Esophagus squamous epithelium (tissue), 5 donors: ENCODE measurements around the gene DCUN1D2. TPM values are rescaled to one million over a fixed set of nuclear protein-coding genes. Genes with fewer than 3 reads are reported as not detected.
A peak's percentile ranks its signal among the peaks of the same experiment; 100 is the strongest.

ENCODE experiments used
- DNase-seq: peaks from one replicate; lab custom pipeline; 2025; lab: John Stamatoyannopoulos, UW
- H3K27ac ChIP-seq, 4 donors: fragments of 200-600 bp; sonication (generic); one replicate each; pipeline ENCODE4 v1.5.1; 2016 to 2019; ENCODE audit warnings: mild to moderate bottlenecking in 1 of 4
- H3K27me3 ChIP-seq, 4 donors: fragments of 200-600 bp; sonication (generic); 1 replicate in 3 of 4; 2 replicates in 1 of 4; pipeline versions ENCODE4 v1.5.1 to v1.6.0; 2017 to 2021; ENCODE audit warnings: antibody characterized with exemption in 1 of 4
- H3K36me3 ChIP-seq, 3 donors: fragments of 200-600 bp; sonication (generic); one replicate each; pipeline ENCODE4 v1.5.1; 2016 to 2019
- H3K4me1 ChIP-seq, 3 donors: fragments of 200-600 bp; sonication (generic); one replicate each; pipeline ENCODE4 v1.5.1; 2017 to 2019
- H3K4me3 ChIP-seq, 4 donors: fragments of 200-600 bp; sonication (generic); 1 replicate in 3 of 4; 2 replicates in 1 of 4; pipeline ENCODE4 v1.5.1; 2016 to 2019; ENCODE audit warnings: mild to moderate bottlenecking in 2 of 4, moderate library complexity in 1 of 4
- H3K9me3 ChIP-seq, 3 donors: fragments of 200-600 bp; sonication (generic); one replicate each; pipeline ENCODE4 v1.5.1; 2016 to 2019
- CTCF ChIP-seq, 6 experiments: fragments of 450-650 bp in 4 of 6; fragments of 200-600 bp in 2 of 6; sonication (generic) in 2 of 6; IDR thresholded peaks; one replicate each; pipeline ENCODE4 v1.5.1; 2016 to 2019; ENCODE audit warnings: antibody characterized with exemption in 6 of 6, mild to moderate bottlenecking in 4 of 6, moderate library complexity in 4 of 6
- POLR2A ChIP-seq, 4 donors: fragments of 450-650 bp; IDR thresholded peaks; one replicate each; pipeline ENCODE4 v1.6.1; 2017; ENCODE audit warnings: antibody characterized with exemption in 4 of 4, mild to moderate bottlenecking in 4 of 4, moderate library complexity in 3 of 4
- WGBS, 2 donors: methylation state at CpG; one replicate each; pipeline ENCODE4 v1.1.5; 2018; 5-methylcytosine and 5-hydroxymethylcytosine counted together
- intact Hi-C: fragments of 100-400 bp; cut with DNase I; formaldehyde crosslinking; loops from one replicate; pipeline ENCODE4 v1.15.0; 2022
- total RNA-seq, 4 donors: library from RNA; depleted of rRNA; stranded (reverse); fragments of >200 nt; gene quantifications; one replicate each; pipeline ENCODE4 v1.1.0, GENCODE V29; 2016
- donor health status: DM: yes; HTN: yes; CAD: no.

The DCUN1D2 gene
- total RNA-seq, 4 donors from 2014 or later, result 4.7 to 14.1 (median 7.7) TPM

- 100% methylated on average over 1 to 7 of the region's 27 CpGs for WGBS, 2 donors
- no peak overlapping the region for H3K4me3 ChIP-seq
- H3K9me3 ChIP-seq, result no peaks in the 10 kb centered on the region
- peaks cover 4 to 29% (median 6%) of the 10 kb centered on the region in 3 donors for H3K4me1 ChIP-seq
- intact Hi-C loops, result no loop called here
- H3K27me3 ChIP-seq, result peaks cover 0 to 32% (median 0%) of the 10 kb centered on the region in 4 donors
- no peak for DNase-seq
- TF ChIP-seq POLR2A (IDR thresholded peaks at IDR 0.05) (no peak), CTCF (IDR thresholded peaks at IDR 0.05) (no peak)
- H3K36me3 ChIP-seq, result no peaks in the 10 kb centered on the region
- H3K27ac ChIP-seq, result no peak overlapping the region
These were observed 78.1 kb downstream of the DCUN1D2 start for GRCh38 chr13:113412440-113412839.

DNA sequence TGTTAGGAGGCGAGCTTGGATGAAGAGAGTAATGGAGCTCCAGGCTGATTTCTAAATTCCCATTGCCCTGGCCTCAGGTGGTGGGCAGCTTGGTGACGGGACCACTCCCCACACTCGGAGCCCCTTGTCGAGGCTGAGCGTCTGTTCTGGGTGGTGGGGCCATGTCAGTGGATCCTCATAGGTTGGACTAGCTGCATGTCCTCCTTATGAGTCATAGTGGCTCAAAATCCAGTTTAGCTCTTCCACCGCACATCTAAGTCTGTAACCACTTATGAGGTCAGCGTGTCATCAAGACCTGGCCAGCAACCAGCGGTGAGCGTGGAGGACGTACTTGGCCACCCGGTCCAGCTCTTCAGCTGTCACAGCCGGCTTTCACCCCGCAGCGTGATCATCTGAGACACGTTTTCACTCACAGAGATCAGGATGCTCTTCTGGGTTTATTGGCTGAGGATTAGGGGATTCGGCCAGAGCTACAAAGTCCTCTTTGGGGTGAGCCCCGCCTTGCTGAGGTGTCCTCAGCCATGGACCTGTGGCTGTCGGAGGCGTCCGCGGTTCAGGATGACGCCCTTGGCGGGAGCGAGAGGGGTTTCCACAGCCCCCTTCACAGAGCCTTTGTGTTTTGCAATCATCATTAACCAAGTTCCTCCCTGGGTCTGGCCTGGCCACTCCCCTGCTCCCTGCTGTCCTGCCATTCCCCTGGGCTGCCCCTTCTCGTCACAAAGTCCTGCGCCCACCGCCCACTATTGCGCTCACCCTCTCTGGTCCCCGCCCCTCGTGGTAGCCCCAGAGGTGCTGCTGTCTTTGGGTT lies 79.1 kb downstream of the DCUN1D2 start:
- H3K9me3 ChIP-seq, result no peaks in the 10 kb centered on the region
- no peaks in the 10 kb centered on the region for H3K36me3 ChIP-seq
- H3K4me1 ChIP-seq, result peaks cover 4 to 29% (median 6%) of the 10 kb centered on the region in 3 donors
- no peak for TF ChIP-seq POLR2A (IDR thresholded peaks at IDR 0.05)
- TF ChIP-seq CTCF (IDR thresholded peaks at IDR 0.05), result no peak
- peak overlapping the region; percentile 59 to 81 (median 76) for H3K27ac ChIP-seq
- intact Hi-C loops, result no loop called here
- DNase-seq, result no peak
- H3K27me3 ChIP-seq, result peaks cover 0 to 42% (median 0%) of the 10 kb centered on the region in 4 donors
- WGBS, 2 donors, result 65 to 66% methylated on average over 7 to 23 of the region's 30 CpGs
- H3K4me3 ChIP-seq, result peak overlapping the region in 1 of 4 donors; percentile 43

DNA sequence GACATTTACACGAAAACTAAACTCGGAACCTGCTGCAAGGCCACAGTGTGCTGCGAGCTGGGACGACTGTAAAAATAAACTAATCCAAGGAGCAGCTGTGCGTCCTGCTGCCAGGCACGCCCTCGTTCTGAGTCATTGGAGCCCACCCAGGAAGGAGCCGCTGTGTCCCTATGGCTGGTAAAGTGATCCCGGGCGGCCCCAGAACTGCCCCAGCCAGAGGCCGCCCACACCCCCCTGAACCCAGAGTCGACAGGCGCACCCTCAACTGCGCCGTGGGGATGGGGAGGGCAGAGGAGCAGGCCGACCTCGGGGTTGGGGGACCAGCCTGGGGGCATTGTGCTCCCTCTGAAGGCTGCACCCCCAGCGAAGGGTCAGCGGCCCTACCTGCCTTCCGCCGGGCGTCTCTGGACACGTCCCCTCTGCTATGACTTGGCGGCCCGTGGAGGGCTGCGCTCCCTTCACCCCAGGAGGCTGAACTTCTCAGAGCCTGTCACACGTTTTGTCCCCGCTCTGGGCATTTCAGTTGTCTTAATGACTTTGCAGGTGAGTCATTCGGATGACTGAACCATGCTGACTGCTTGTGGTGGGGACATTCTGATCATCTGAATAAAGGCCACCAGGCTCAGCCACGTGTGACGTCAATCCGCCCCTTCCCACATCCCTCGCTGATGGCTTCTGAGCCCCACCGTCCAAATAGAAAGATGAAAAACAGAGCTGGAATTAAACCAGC lies 79.9 kb downstream of the DCUN1D2 start:
- 48 to 56% methylated on average over 13 to 20 of the region's 34 CpGs for WGBS, 2 donors
- DNase-seq, result no peak

DNA sequence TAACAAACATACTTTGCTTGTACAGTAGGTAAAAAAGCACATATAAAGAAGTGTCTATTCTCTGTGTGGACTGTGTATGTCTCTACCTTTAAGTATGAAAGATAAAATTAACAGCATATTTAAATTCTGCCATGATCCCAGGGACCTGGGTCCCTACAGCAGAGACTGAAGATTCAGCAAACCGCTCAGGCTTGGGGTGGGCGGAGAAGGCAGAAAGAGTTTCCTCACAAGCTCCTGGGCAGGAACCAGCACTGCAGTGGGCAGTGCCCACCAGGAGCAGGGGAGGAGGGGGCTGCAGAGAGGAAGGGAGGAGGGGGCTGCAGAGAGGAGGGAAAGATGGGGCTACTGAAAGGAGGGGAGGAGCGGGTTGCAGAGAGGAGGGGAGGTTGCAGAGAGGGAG lies 81.9 kb downstream of the DCUN1D2 start:
- H3K4me3 ChIP-seq, result no peak overlapping the region
- TF ChIP-seq CTCF (IDR thresholded peaks at IDR 0.05) (no peak), POLR2A (IDR thresholded peaks at IDR 0.05) (no peak)
- peaks cover 0 to 58% (median 0%) of the 10 kb centered on the region in 4 donors for H3K27me3 ChIP-seq
- DNase-seq, result no peak
- no peaks in the 10 kb centered on the region for H3K36me3 ChIP-seq
- H3K4me1 ChIP-seq, result peaks cover 4 to 23% (median 6%) of the 10 kb centered on the region in 3 donors
- intact Hi-C loops, result no loop called here
- WGBS, 2 donors, result 78 to 100% methylated on average over 1 to 3 of the region's 3 CpGs
- no peaks in the 10 kb centered on the region for H3K9me3 ChIP-seq
- H3K27ac ChIP-seq, result no peak overlapping the region

More for the DNA sequence above, 79.9 kb downstream of the DCUN1D2 start:
- peaks cover 4 to 29% (median 6%) of the 10 kb centered on the region in 3 donors for H3K4me1 ChIP-seq
- peaks cover 0 to 50% (median 0%) of the 10 kb centered on the region in 4 donors for H3K27me3 ChIP-seq
- H3K4me3 ChIP-seq, result peak overlapping the region in 2 of 4 donors; percentile 21 to 43
- H3K27ac ChIP-seq, result peak overlapping the region; percentile 59 to 81 (median 76)
- H3K9me3 ChIP-seq, result no peaks in the 10 kb centered on the region
- intact Hi-C loops, result no loop called here
- no peaks in the 10 kb centered on the region for H3K36me3 ChIP-seq
- TF ChIP-seq POLR2A (IDR thresholded peaks at IDR 0.05) (no peak), CTCF (IDR thresholded peaks at IDR 0.05) (no peak)
